Myocyte (in vitro differentiated cells): ENCODE results near the gene GRIN3B. TPM values are rescaled to one million over a fixed set of nuclear protein-coding genes. Genes with fewer than 3 reads are reported as not detected.
"Not testable (repeated sequence)": the region's sequence is repeated elsewhere in the genome, so short reads cannot be mapped to it uniquely, and the experiment has no call there.

Source experiments
- DNase-seq: peaks from one replicate; pipeline ENCODE4 v3.0.0-alpha.2; 2012; ENCODE audit warnings: low read depth
- total RNA-seq: library from RNA; depleted of rRNA; stranded (reverse); fragments of >200 nt; gene quantifications from 2 replicates; pipeline ENCODE4 v1.2.3, GENCODE V29; 2014

Gene GRIN3B
- total RNA-seq, 1 donor from 2014 or later: 0.16 TPM

DNA sequence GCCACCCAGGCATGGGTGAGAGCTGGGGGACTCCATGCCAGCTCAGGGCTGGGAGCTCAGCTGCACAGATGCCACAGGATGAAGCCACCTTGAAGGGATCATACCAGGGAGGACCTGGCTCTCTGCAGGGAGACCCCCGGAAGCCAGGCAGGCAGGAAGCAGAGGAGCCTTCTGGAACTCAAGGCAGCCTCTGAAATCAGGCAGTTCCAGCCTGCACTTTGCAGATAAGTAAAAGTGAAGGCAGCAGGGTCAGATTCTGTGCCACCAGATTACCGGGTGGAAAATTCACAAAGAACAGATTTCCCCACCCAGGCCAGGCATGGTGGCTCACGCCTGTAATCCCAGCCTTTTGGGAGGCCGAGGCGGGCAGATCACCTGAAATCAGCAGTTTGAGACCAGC, 18.2 kb downstream of the GRIN3B start:
- no peak for DNase-seq

DNA sequence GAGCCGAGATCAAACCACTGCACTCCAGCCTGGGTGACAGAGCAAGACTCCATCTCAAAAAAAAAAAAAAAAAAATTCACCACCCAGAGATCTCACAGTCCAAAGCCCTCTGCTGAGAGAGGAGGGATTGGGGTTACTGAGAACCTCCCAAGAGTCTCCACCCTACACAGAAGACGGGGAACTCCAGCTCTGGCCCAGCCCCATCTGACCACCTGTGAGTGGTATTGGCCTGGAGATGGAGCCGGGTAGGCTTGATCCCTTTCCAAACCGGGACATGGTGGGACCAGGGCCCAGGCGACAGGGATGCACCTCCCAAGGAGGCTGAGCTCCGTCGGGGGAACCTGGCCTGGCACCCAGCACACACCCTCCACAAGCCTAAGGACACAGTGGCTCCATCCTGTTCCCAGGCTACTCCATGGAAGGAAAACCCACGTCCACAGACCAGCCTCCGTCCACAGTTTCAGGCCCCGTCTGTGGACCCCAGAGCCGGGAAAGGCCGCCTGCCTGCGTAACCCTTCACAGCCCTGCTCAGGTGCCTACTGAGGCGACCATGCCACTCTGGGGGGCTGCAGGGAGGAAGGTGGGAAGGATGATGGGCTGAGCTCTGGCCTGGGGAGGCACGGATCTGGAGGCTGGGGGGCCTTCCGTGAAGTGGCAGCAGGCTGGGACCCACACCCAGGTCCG, 18.9 kb downstream of the GRIN3B start:
- no peak for DNase-seq

DNA sequence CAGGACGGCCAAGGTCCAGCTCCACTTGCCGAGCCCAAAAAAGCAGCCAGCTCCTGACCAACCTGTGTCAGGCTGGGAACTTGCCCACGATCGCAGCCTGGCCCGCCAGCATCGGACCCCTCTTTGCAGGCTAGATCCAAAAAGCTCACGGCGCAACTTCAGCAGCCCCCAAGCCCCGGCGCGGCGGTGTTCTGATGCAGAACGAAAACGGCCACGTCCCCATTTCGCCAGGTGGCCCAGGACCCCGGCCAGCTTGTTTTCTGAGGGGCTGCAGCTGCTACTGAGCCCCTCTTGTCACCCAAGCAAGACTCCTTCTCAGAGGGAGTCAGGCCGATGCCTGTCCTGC, 19.4 kb downstream of the GRIN3B start:
- DNase-seq: no peak

DNA sequence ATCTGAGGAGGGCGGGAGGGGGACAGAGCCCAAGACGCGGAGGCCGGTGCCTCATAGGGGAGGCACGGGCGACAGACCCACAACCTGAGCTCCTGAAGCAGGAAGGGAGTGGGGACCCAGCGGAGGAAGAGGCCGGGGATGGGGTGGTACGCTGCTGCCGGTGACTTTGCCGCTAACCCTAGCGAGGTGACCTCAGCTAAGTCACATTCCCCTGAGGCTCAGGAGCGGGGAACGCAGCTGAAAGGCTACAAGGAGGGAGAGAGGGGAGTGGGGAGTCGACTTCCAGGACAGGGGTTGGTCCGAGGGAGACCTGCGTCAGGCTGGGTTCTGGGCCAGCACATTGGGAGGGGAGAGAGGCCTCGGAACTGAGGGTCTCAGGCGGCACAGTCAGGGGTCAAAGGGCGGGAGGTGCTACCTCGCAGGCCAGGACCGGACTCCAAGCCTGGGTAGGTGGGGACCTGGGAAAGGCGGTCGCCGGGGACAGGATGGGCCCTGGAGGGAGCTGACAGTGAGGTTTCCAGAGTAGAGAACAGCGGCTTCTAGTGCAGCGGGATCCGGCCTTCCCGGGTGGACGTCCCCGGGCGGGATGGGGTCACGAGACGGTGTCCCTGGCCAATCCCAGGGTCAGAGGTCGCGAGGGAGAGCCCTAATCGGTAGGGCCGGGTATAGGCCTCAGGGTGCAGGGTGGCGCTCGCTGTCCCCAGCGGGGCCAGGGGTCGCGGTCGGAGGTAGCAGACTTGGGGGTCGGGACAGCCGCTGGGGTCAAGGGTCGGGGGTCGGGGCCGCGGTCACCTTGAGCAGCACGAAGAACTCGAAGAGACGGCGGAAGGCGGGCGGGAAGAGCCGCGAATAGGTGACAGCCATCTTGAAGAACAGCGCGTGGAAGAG, 20.0 kb downstream of the GRIN3B start:
- DNase-seq: no peak

DNA sequence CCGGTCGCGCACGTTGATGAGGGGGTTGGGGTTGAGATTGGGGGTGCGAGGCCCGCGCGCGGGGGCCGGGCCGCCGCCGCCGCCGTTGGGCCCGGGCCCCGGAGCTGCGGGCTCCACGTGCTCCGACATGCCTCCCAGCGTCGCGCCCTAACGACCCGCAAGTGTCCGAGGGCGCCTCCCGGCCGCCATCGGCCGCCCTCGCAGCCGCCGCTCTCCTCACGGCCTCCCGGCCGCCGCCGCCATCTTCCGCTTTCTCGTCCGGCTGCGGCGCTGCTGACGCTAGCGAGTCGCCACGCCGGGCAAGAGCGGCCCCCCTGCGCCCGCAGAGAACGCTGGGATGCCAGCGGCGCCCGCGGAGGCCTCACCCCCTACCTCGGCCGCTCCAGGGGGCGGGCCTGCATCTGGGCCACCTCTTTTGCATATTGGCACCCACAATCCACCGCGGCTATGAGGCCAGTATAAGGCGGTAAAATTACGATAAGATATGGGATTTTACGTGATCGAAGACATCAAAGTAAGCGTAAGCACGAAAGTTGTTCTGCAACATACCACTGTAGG, 20.7 kb downstream of the GRIN3B start, which contains the start of gene TMEM259:
TSS of gene TMEM259 (minus strand) at position 256 of the 558 bp plus-strand sequence. CDS start at position 129, 127 bp downstream.
- peak; percentile 98 for DNase-seq

DNA sequence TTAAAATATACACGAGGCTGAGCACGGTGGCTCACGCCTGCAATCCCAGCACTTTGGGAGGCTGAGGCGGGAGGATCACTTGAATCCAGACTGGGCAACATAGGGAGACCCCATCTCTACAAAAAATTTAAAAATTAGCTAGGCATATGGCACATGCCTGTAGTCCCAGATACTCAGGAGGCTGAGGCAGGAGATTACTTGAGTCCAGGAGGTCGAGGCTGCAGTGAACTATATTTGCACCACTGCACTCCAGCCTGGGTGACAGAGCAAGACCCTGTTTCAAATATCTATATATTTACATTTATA, 23.6 kb downstream of the GRIN3B start:
- DNase-seq: not testable (repeated sequence)

DNA sequence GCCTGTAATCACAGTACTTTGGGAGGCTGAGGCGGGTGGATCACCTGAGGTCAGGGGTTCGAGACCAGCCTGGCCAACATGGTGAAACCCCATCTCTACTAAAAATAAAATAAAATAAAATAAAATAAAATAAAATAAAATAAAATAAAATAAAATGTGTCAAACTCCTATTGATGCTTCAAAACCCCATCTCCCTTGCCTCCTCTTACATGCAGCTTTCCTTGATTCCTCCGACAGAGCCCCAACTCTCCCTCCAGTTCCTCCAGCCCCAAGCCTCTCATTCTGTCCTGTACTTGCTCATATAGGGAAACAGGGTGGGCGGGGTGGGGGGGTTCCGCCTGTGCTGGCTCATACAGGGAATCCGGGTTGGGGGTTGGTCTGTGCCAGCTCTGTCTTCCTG, 24.9 kb downstream of the GRIN3B start:
- DNase-seq: not testable (repeated sequence)

DNA sequence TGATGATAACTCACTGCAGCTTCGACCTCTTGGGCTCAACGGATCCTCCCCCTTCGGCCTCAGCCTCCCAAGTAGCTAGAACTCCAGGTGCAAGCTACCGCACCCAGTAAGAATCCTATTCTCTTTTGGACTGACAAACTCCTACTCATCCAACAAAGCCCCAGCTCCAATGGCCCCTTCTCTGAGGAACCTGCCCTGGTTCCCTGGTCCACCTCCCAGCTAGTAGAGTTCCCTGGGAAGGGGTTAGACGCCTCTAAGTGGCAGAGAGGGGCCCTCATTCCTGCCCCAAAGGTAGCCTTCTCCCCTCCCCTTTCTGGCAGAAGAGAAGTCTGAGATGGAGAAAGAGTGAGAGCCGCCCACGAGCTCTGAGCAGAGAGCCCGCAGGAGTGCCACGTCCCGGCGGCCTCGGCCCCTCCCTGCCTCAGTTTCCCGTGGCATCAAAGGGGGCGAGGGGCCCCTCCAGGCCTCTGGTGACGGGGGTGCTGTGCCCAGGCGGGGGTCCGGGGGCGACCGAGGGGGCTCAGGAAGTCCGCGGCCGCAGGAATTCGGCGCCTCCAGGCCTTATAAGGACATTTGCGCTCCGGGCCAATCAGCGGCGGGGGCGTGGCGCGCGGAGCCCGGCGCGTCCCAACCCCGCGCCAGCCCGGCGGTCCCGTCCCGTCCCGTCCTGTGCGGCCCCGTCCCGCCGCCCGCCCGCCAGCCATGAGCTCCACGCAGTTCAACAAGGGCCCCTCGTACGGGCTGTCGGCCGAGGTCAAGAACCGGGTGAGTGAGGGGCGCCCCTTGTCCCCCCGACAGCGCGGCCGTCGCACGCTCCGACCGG, 26.0 kb downstream of the GRIN3B start, which contains the start of gene CNN2:
TSS of gene CNN2 (plus strand) at position 649 of the 823 bp plus-strand sequence. CDS start at position 703, 54 bp downstream.
- peak; percentile 80 for DNase-seq

DNA sequence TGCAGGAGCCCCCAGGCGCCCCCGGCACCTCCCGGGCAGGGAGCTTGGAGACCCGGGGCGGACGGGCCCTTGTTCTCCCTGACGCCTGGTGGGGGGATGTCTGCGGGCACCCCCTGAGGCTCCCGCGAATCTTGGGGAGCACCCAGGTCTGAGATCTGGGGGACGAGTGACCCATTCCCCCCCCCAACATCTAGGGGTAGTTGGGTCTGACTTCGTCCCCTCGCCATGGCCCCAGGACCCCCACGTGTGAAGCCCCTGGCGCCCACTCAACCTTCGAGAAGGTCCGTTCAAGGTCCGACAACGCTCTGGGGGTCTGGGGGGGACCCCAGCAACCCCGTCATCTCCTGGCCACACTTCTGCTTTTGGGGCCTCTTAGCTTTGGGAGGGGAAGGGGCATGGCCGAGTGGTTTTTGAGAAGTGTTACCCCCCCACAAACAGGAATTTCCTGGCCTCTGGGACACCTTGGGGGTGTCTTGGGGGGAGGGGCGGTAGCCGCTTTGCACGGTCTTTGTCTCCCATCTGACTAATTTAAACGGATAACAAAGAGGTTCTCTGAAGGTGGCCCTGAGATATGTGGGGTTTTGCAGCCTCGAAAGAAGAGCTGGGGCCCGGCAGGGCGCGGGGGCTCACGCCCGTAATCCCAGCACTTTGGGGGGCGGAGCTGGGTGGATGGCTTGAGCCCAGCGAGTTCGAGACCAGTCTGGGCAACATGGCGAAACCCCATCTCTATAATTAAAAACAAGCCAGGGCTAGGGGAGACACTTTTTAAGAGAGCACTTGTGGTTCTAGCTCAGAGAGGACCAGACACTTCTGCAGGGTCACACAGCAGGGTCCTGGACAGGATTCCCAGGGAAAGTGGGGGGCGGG, 26.8 kb downstream of the GRIN3B start:
- peak; percentile 36 for DNase-seq

DNA sequence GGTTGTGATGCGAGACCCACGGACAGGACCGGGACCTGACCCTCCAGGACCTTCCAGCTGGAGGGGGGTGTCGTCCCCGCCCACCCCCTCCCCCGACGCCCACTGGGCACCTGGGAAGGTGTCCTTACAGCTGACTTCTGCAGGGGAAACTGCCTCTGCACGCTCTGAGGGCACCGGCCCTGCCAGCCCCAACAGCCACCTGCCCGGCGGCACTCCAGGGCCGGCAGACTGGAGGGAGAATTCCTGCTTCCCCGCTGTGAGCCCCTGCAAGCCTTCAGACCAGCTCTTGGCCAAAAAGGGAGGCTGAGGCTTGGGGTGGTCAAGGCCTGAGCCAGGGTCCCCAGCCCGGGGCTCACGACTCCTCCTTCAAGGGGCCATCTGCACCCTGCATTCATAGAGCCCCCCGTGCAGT, 27.4 kb downstream of the GRIN3B start:
- peak; percentile 14 for DNase-seq

DNA sequence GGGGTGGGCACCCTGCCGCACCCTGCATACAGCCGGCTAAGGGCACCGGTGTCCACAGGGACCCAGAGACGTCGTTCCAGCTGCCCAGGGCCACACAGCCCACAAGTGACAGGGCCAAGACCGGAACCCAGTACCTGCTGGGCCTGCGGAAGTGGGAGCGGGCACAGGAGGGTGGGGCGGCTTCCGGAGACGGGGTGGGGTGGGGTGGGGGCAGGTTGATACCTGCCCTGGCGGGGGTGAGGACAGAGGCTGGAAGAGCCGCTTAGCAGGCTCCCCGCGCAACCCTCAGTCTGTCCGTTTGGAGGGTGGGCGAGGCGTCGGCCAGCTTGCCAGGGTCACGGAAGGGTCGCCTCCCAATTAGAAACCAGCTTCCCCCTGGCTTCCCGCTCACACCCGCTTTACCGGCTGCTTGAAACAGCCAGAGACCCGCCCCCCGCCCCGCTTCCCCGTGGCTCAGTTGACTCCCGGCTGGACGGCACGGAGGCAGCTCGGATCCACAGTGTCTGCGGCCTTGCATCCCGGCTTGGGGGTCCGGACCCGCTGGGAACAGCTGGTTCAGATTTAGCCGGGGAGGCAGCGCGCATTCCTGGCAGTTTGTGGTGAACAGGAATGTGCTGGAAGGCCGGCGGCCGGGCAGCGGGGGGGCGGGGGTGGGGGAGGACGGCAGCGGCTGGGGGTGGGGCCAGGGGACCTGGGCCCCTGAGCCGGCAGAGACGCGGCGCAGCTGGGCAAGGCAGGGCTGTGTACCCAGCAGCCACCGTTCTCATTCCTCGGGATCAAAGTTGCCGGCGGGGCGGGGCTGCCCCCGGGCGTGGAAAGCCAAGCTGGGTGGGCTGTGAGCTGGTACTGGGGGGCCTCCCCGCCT, 28.1 kb downstream of the GRIN3B start:
- DNase-seq: peak; percentile 97

DNA sequence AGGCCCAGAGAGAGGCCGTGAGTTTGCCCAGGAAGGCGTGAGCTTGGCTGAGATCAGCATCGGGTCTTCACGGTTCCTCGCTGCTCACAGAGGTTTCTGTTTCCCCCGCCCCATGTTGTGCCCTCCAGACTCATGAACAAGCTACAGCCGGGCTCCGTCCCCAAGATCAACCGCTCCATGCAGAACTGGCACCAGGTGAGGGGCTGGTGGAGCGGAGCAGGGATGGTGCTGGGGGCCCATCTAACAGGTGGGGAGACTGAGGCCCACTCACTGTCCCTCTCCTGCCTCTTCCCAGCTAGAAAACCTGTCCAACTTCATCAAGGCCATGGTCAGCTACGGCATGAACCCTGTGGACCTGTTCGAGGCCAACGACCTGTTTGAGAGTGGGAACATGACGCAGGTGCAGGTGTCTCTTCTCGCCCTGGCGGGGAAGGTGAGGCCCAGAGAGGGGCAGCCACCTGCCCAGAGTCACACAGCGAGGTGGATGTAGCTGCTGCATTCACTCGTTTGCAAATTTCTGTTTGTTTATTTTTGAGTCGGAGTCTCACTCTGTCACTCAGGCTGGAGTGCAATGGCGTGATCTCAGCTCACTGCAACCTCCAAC, 32.1 kb downstream of the GRIN3B start:
- no peak for DNase-seq

DNA sequence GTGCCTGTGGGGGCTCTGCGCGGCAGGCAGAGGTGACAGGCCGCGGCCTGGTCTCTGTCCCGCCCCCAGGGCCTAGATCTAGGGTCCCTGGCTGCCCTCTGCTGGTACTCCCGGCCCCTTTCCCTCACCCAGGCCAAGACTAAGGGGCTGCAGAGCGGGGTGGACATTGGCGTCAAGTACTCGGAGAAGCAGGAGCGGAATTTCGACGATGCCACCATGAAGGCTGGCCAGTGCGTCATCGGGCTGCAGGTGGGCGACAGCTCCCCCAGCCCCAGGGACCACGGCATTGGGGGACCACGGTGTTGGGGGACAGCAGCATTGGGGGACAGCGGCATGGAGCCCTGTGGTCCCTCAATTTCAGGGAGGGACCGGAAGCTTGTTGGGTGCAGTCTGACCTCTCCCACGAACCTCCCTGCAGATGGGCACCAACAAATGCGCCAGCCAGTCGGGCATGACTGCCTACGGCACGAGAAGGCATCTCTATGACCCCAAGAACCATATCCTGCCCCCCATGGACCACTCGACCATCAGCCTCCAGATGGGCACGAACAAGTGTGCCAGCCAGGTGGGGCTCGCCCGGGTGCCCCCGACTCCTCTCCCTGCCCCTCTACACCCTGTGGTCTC, 35.9 kb downstream of the GRIN3B start:
- no peak for DNase-seq

DNA sequence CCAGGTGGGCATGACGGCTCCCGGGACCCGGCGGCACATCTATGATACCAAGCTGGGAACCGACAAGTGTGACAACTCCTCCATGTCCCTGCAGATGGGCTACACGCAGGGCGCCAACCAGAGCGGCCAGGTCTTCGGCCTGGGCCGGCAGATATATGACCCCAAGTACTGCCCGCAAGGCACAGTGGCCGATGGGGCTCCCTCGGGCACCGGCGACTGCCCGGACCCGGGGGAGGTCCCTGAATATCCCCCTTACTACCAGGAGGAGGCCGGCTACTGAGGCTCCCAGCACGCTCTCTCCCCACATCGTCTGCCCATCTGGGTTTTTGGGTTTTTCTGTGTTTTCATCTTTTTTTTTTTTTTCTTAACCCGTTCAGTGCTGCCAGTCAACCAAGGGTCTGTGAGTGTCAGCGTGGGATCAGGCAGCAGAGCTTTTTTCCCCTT, 37.4 kb downstream of the GRIN3B start:
- DNase-seq: no peak

DNA sequence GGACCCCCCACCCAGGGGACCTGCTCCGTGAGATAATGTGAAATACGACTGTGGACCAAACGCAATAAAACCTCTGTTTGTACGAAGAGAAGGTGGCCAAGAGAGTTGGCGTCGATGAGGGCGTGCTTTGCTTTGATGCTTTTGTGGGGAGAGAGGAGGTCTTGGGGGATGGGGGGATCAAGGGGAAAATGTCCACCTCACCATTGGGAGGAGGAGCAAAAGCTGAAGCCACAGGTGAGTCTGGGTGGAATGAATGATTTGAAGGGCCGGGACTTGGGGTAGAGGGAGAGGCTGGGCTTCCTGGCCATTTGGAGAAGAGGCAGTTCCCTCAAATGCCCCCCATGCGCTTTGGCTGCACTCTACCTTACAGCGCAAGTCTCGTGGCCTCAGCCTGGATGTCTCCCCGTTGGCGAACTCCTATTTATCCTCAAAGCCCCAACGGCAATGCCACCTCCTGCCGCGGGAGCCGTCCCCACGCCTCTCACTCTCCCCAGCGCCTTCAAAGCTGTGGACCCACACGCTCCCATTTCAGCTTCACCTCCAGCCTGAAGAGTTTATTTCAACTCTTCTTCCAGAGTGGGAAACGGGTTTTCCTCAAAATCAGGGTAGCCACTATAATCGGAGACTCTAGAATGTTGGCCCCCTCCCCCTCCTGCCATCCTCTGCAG, 38.9 kb downstream of the GRIN3B start:
- no peak for DNase-seq

DNA sequence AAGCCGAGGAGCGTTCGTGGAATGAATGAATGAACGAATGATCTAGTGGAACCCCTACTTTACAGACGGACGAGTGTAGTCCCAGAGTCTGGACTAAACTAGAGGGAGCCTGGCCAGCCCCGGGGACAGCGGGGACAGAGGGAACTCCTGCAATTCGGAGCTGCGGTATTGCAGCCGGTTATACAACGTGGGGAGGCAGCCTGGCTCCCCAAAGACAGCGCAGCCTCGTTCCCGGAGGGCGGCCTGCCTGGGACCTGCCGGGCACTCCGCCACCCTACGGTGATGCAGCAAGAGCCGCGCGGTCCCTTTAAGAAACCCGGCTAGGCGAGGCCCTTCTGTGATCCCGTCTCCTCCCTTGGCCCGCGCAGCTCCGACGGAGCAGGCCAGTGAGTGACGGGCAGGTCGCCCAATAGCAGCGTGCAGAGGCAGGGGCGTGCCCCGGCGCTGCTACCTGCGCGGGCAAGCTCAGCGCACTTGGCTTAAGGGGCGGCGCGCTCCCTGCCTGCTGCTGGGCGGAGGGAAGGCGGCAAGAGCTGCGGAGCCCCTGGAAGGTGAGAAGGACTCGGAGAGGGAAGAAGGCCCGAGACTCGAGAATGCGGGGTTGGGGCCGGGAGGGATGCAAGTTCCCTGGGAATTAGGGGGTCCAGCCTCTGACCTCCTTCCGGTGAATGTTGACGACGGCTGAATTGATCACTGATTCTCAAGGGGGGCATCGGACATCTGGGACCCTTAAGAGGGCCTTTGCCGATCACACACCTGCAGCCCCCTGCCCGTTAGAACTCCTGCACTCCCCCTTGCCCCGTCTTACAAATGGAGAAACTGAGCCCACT, 39.6 kb downstream of the GRIN3B start, which contains the start of gene ABCA7:
TSS of gene ABCA7 (plus strand) at position 462 of the 830 bp plus-strand sequence. CDS start 1,255 bp downstream, outside the sequence.
- DNase-seq: peak; percentile 96
